GM12878 (cell line): ENCODE measurements around the gene DMWD. TPM values are rescaled to one million over a fixed set of nuclear protein-coding genes. Genes with fewer than 3 reads are reported as not detected.

ENCODE experiments used
- ATAC-seq: fragments of 200-7000 bp; cut with Tn5 transposase; 3 replicates; pipeline ENCODE4 v1.9.1; 2020; ENCODE audit warnings: mild to moderate bottlenecking, moderate library complexity
- BruUV-seq: library from RNA; stranded (reverse); fragments of 400-500 nt; replicated peaks from 2 replicates; lab custom pipeline; 2021; lab: Mats Ljungman, UMichigan
- CTCF ChIA-PET: fragments of 300-600 bp; sonication (Branson Sonifier 250); formaldehyde crosslinking; extraction: SDS; loops from one replicate; lab custom pipeline; 2021; ENCODE audit warnings: inconsistent platforms; lab: Yijun Ruan, JAX
- POLR2A ChIA-PET: fragments of 350-600 bp; formaldehyde crosslinking; extraction: SDS; loops from one replicate; lab custom pipeline; 2021; ENCODE audit warnings: inconsistent platforms; lab: Charles Lee
- RAD21 ChIA-PET: fragments of 300-600 bp; sonication (Branson Sonifier 250); formaldehyde crosslinking; loops from one replicate; lab custom pipeline; 2023; ENCODE audit warnings: antibody characterized with exemption; ENCODE audit not compliant: unreplicated experiment; lab: Charles Lee
- SMC1A ChIA-PET: fragments of 300-600 bp; sonication (Branson Sonifier 250); formaldehyde crosslinking; loops from one replicate; lab custom pipeline; 2023; ENCODE audit not compliant: unreplicated experiment, uncharacterized antibody; lab: Charles Lee
- DNase-seq: peaks from one replicate; pipeline ENCODE4 v3.0.0-alpha.2; 2011; ENCODE audit warnings: low read depth, low spot score
- FAIRE-seq: peaks from 3 replicates; lab custom pipeline; 2011; peaks lifted over from hg19 to GRCh38; lab: Jason Lieb, UNC
- H2AFZ ChIP-seq: 2 replicates; pipeline ENCODE4 v1.6.0; 2011; ENCODE audit warnings: low read depth, low read length, control low read depth; ENCODE audit not compliant: control insufficient read depth
- H3K27ac ChIP-seq: 2 replicates; pipeline ENCODE4 v1.5.1; 2011; ENCODE audit warnings: control low read depth; ENCODE audit not compliant: control insufficient read depth, insufficient read depth
- H3K27me3 ChIP-seq, 2 experiments: replicated peaks in 1 of 2; 2 replicates each; pipeline versions ENCODE4 v1.6.0 to v1.6.1; 2011; ENCODE audit warnings: low read length in 1 of 2; ENCODE audit not compliant: control insufficient read depth in 2 of 2, insufficient read depth in 2 of 2
- H3K36me3 ChIP-seq, 2 experiments: 2 replicates each; pipeline ENCODE4 v1.5.1; 2011; ENCODE audit warnings: low read length in 1 of 2; ENCODE audit not compliant: control insufficient read depth in 2 of 2, insufficient read depth in 2 of 2
- H3K4me1 ChIP-seq: 2 replicates; pipeline ENCODE4 v1.6.1; 2011; ENCODE audit warnings: mild to moderate bottlenecking, low read length, moderate library complexity, mixed read lengths; ENCODE audit not compliant: control insufficient read depth, insufficient read depth
- H3K4me2 ChIP-seq: 2 replicates; pipeline ENCODE4 v1.6.0; 2011; ENCODE audit warnings: control low read depth; ENCODE audit not compliant: control insufficient read depth, insufficient read depth
- H3K4me3 ChIP-seq: fragments of 200-600 bp; sonication (generic); 2 replicates; pipeline ENCODE4 v1.5.1; 2016
- H3K79me2 ChIP-seq: 2 replicates; pipeline ENCODE4 v1.6.0; 2011; ENCODE audit warnings: low read length; ENCODE audit not compliant: control insufficient read depth, insufficient read depth
- H3K9ac ChIP-seq: 2 replicates; pipeline ENCODE4 v1.8.0; 2011; ENCODE audit warnings: low read length, control low read depth, mixed read lengths; ENCODE audit not compliant: control insufficient read depth, insufficient read depth
- H3K9me3 ChIP-seq: replicated peaks from 3 replicates; pipeline ENCODE4 v1.5.1; 2011; ENCODE audit warnings: mild to moderate bottlenecking, low read length; ENCODE audit not compliant: control insufficient read depth, insufficient read depth
- H4K20me1 ChIP-seq: 2 replicates; pipeline ENCODE4 v1.6.0; 2011; ENCODE audit not compliant: control insufficient read depth, insufficient read depth
- ASH2L ChIP-seq: fragments of 300-600, 200-600 bp; sonication (generic); IDR thresholded peaks from 2 replicates; pipeline ENCODE4 v1.6.1; 2017; ENCODE audit warnings: low read depth, mild to moderate bottlenecking, borderline replicate concordance
- BCL11A ChIP-seq: IDR thresholded peaks from 2 replicates; pipeline ENCODE4 v1.6.1; 2011; ENCODE audit warnings: low read depth, low read length
- CBX5 ChIP-seq: sonication (generic); IDR thresholded peaks from 2 replicates; pipeline ENCODE4 v1.6.1; 2016; ENCODE audit warnings: low read depth, moderate library complexity, mild to moderate bottlenecking, inconsistent platforms
- HDAC6 ChIP-seq: fragments of 200-600 bp; sonication (generic); IDR thresholded peaks from one replicate; pipeline ENCODE4 v1.8.0; 2017; ENCODE audit warnings: antibody characterized with exemption; ENCODE audit not compliant: unreplicated experiment
- MYC ChIP-seq: IDR thresholded peaks from 2 replicates; pipeline ENCODE4 v1.6.1; 2011; ENCODE audit warnings: mild to moderate bottlenecking, low read length, moderate library complexity, inconsistent platforms; ENCODE audit not compliant: insufficient read depth, insufficient replicate concordance, insufficient read length, severe bottlenecking
- POLR2A ChIP-seq: IDR thresholded peaks from 2 replicates; pipeline ENCODE4 v1.6.1; 2011; ENCODE audit warnings: low read depth, mild to moderate bottlenecking, low read length
- SREBF2 ChIP-seq: IDR thresholded peaks from 2 replicates; pipeline ENCODE4 v1.6.1; 2012; ENCODE audit warnings: mild to moderate bottlenecking, low read length
- SRF ChIP-seq, 2 experiments: IDR thresholded peaks; 2 replicates each; pipeline ENCODE4 v1.6.1; 2011; ENCODE audit warnings: low read depth in 2 of 2, low read length in 2 of 2, mild to moderate bottlenecking in 1 of 2, moderate library complexity in 1 of 2
- TAF1 ChIP-seq: IDR thresholded peaks from 2 replicates; pipeline ENCODE4 v1.6.1; 2011; ENCODE audit warnings: mild to moderate bottlenecking, low read depth, low read length, borderline replicate concordance
- TCF7 ChIP-seq: IDR thresholded peaks from 2 replicates; pipeline ENCODE4 v1.6.1; 2014; ENCODE audit warnings: antibody characterized with exemption, borderline replicate concordance
- ZSCAN29 ChIP-seq: fragments of 450-650 bp; IDR thresholded peaks from 2 replicates; pipeline ENCODE4 v1.6.1; 2017; ENCODE audit warnings: mild to moderate bottlenecking, moderate library complexity
- ZZZ3 ChIP-seq: IDR thresholded peaks from 2 replicates; pipeline ENCODE4 v1.6.1; 2011; ENCODE audit warnings: low read depth; ENCODE audit not compliant: control insufficient read depth, insufficient read length
- WGBS: methylation state at CpG from one replicate; pipeline ENCODE4 v1.1.6; 2016; ENCODE audit warnings: low lambda C conversion rate; ENCODE audit not compliant: insufficient replicate concordance, insufficient coverage; ENCODE audit errors: missing lambda C conversion rate; 5-methylcytosine and 5-hydroxymethylcytosine counted together
- in situ Hi-C: fragments of 300-500 bp; cut with MboI; formaldehyde crosslinking; loops from 9 replicates; pipeline ENCODE4 v1.14.3; 2018; ENCODE audit warnings: mixed read lengths
- intact Hi-C: fragments of 100-400 bp; cut with micrococcal nuclease; formaldehyde crosslinking; loops from one replicate; pipeline ENCODE4 v1.14.2; 2022; ENCODE audit not compliant: unreplicated experiment
- polyA plus RNA-seq, 11 experiments: library from polyadenylated mRNA; depleted of rRNA in 4 of 11; unstranded in 6 of 11; stranded (reverse) in 5 of 11; fragments of >200 nt; fragmentation: Nextera tagmentation in 4 of 11; fragmentation: Illumina TruSeq in 1 of 11; extraction: Ambion mirVana in 4 of 11; extraction: Trizol in 1 of 11; gene quantifications; 1 replicate in 1 of 11; 2 replicates in 10 of 11; pipeline versions ENCODE4 v1.2.1 to v1.2.3, GENCODE V29; 2011 to 2016; ENCODE audit warnings: inconsistent platforms in 2 of 11, missing spikeins in 2 of 11, low read depth in 1 of 11
- total RNA-seq, 4 experiments: library from RNA; depleted of rRNA in 3 of 4; stranded (reverse); fragments of >200 nt in 3 of 4; fragmentation: Illumina TruSeq in 1 of 4; extraction: Trizol in 1 of 4; gene quantifications; 2 replicates each; pipeline versions ENCODE4 v1.2.1 to v1.2.3, GENCODE V29; 2013 to 2021
- TF ChIP-seq, protein P1 (sequence below): fragments of 450-650 bp; IDR thresholded peaks from 2 replicates; pipeline ENCODE4 v1.6.1; 2016; ENCODE audit warnings: mild to moderate bottlenecking, moderate library complexity, borderline replicate concordance

The DMWD gene
- total and polyA plus RNA-seq, 10 of the 15 experiments (the other 5 are each of a cell fraction or from before 2014, with no cell fraction given), result 3.5 to 56.0 (median 11.6) TPM

- TF ChIP-seq, protein P1, sequence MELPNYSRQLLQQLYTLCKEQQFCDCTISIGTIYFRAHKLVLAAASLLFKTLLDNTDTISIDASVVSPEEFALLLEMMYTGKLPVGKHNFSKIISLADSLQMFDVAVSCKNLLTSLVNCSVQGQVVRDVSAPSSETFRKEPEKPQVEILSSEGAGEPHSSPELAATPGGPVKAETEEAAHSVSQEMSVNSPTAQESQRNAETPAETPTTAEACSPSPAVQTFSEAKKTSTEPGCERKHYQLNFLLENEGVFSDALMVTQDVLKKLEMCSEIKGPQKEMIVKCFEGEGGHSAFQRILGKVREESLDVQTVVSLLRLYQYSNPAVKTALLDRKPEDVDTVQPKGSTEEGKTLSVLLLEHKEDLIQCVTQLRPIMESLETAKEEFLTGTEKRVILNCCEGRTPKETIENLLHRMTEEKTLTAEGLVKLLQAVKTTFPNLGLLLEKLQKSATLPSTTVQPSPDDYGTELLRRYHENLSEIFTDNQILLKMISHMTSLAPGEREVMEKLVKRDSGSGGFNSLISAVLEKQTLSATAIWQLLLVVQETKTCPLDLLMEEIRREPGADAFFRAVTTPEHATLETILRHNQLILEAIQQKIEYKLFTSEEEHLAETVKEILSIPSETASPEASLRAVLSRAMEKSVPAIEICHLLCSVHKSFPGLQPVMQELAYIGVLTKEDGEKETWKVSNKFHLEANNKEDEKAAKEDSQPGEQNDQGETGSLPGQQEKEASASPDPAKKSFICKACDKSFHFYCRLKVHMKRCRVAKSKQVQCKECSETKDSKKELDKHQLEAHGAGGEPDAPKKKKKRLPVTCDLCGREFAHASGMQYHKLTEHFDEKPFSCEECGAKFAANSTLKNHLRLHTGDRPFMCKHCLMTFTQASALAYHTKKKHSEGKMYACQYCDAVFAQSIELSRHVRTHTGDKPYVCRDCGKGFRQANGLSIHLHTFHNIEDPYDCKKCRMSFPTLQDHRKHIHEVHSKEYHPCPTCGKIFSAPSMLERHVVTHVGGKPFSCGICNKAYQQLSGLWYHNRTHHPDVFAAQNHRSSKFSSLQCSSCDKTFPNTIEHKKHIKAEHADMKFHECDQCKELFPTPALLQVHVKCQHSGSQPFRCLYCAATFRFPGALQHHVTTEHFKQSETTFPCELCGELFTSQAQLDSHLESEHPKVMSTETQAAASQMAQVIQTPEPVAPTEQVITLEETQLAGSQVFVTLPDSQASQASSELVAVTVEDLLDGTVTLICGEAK, result no peak
- TF ChIP-seq POLR2A (no peak; the same call in 1 of the 2 replicates), MYC (no peak), ZSCAN29 (no peak), HDAC6 (no peak), SREBF2 (no peak), TAF1 (no peak), TCF7 (no peak), ZZZ3 (no peak), SRF (IDR thresholded peaks at IDR 0.05; ENCODE audit: low read depth in 2 of 2, low read length in 2 of 2) (no peak), CBX5 (no peak)
These were observed 30.1 kb upstream of the DMWD start (continued) for GRCh38 chr19:45822716-45823115.

DNA sequence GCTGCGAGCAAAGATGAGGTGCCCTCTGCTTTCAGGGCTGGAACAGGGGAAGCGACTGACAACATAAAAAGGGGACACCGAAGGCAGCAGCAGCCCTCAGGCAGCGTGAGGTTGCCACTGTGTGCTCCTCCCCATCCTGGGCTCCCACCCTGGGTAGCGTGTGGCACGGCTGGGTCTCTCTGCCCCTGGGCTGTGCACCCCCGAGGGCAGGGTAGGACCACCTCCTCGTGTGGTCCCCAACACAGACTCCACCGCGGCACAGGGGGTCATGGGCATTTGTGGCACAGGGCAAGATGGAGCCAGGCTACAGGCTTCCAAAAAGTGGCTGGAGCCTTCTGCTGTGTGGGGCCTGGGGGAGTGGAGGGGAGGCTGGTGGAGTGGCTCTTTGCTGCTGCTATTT, 28.9 kb upstream of the DMWD start:
- ATAC-seq (no peak), FAIRE-seq (no peak), DNase-seq (no peak)
- ChIA-PET SMC1A (no interaction called here), CTCF (no interaction called here), RAD21 (no interaction called here), POLR2A (no interaction called here)
- intact Hi-C loops, result no loop called here
- Histone ChIP-seq H3K27ac (no peak overlapping the region), H3K4me2 (no peak overlapping the region), H3K4me1 (no peaks in the 10 kb centered on the region), H3K36me3 (peaks cover 15 to 33% of the 10 kb centered on the region in 2 experiments), H4K20me1 (no peaks in the 10 kb centered on the region), H2AFZ (no peak overlapping the region), H3K27me3 (no peaks in the 10 kb centered on the region), H3K9ac (no peak overlapping the region), H3K4me3 (no peak overlapping the region), H3K9me3 (no peaks in the 10 kb centered on the region), H3K79me2 (no peaks in the 10 kb centered on the region)
- 92% methylated on average over 10 of the region's 10 CpGs for WGBS
- no TSS peak for BruUV-seq
- in situ Hi-C loops, result no loop called here
- TF ChIP-seq ASH2L, result no peak
- no peak for TF ChIP-seq BCL11A
- TF ChIP-seq POLR2A, result peak; percentile 43; the same call in 1 of the 2 replicates
